GM10266 (cell line): ENCODE measurements around the gene PARD6A.
A peak's percentile ranks its signal among the peaks of the same experiment; 100 is the strongest.

Experiments
- DNase-seq: peaks from one replicate; pipeline ENCODE4 v3.0.0; 2012; ENCODE audit errors: extremely low spot score
- CTCF ChIP-seq: IDR thresholded peaks from 2 replicates; pipeline ENCODE4 v1.5.1; 2012; ENCODE audit warnings: mild to moderate bottlenecking, low read depth; ENCODE audit not compliant: control insufficient read depth, insufficient read depth; ENCODE audit errors: missing control alignments

Gene PARD6A

GRCh38 chr16:67660564-67661028 lies at the start of gene PARD6A:
Gene PARD6A, plus strand, starts transcription at chr16:67660960. Its CDS starts 79 bp downstream, at chr16:67661039.
- TF ChIP-seq CTCF, result no peak

GRCh38 chr16:67613808-67614207 lies 47.0 kb upstream of the PARD6A start:
- DNase-seq, result no peak
- TF ChIP-seq CTCF, result peak; percentile 18

More at GRCh38 chr16:67660564-67661028, at the start of gene PARD6A:
- DNase-seq, result peak; percentile 100

- DNase-seq, result no peak
- TF ChIP-seq CTCF, result no peak
Measured at GRCh38 chr16:67628216-67628615, 32.5 kb upstream of the PARD6A start.

GRCh38 chr16:67632415-67633172 lies 28.2 kb upstream of the PARD6A start:
- no peak for DNase-seq
- TF ChIP-seq CTCF, result no peak

- no peak for TF ChIP-seq CTCF
- no peak for DNase-seq
Measured at GRCh38 chr16:67636713-67637112, 24.0 kb upstream of the PARD6A start.

GRCh38 chr16:67637625-67638024 lies 23.1 kb upstream of the PARD6A start:
- TF ChIP-seq CTCF, result no peak
- DNase-seq, result no peak
